ENCODE measurements around the gene BHMT2. TPM values are rescaled to one million over a fixed set of nuclear protein-coding genes. Genes with fewer than 3 reads are reported as not detected.

Gene BHMT2
- total RNA-seq, 2 donors from 2014 or later: 0.40 to 0.90 TPM

DNA sequence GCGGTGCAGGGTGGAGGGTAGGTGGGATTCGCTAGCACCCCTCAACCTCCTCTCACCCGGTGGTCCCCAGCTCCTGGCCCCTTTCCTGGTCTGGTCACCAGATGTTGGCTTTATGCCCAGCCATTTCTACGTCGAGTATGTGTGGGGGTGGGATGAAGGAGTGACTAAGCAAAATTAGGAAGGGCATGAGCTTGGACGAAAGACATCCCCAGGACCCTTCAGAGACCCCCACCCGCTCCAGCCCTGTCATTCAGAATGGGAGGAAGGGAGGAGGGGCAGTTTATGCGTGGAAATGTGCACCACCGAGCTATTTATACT is 742 bp downstream of the BHMT2 start:
- TF ChIP-seq, protein P1, sequence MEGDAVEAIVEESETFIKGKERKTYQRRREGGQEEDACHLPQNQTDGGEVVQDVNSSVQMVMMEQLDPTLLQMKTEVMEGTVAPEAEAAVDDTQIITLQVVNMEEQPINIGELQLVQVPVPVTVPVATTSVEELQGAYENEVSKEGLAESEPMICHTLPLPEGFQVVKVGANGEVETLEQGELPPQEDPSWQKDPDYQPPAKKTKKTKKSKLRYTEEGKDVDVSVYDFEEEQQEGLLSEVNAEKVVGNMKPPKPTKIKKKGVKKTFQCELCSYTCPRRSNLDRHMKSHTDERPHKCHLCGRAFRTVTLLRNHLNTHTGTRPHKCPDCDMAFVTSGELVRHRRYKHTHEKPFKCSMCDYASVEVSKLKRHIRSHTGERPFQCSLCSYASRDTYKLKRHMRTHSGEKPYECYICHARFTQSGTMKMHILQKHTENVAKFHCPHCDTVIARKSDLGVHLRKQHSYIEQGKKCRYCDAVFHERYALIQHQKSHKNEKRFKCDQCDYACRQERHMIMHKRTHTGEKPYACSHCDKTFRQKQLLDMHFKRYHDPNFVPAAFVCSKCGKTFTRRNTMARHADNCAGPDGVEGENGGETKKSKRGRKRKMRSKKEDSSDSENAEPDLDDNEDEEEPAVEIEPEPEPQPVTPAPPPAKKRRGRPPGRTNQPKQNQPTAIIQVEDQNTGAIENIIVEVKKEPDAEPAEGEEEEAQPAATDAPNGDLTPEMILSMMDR (IDR thresholded peaks at IDR 0.05): no peak
- H3K4me1 ChIP-seq: no peaks in the 10 kb centered on the region
- H3K9ac ChIP-seq (ENCODE audit: low read depth in 2 of 2, low read length in 2 of 2): no peak overlapping the region
- H3K27ac ChIP-seq: no peak overlapping the region
- no peak overlapping the region for H3K4me3 ChIP-seq
- no peaks in the 10 kb centered on the region for H3K36me3 ChIP-seq
- no peaks in the 10 kb centered on the region for H3K9me3 ChIP-seq
- intact Hi-C loops (cut with DNase I): no loop called here
- no peak for DNase-seq
- no peaks in the 10 kb centered on the region for H3K27me3 ChIP-seq

DNA sequence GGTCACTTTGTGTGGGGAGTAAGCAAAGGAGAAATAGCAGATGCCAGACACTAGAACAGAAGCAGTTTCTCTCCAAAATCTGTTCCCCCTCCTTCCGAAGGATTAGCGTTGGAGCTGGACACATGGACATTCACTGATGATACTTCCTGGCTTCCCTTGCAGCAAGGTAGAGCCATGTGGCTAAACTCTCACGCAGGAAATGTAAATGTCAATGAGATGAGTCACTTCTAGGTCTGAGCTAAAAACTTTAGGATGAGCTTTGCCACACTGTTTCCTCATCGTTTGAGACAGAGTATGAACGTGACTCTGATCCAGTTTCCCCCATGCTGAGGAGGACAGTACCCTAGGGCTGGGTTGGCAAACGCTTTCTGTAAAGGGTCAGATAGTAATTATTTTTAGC is 5.1 kb downstream of the BHMT2 start:
- H3K4me1 ChIP-seq: no peaks in the 10 kb centered on the region
- no peak for DNase-seq
- no peak overlapping the region for H3K4me3 ChIP-seq
- no peaks in the 10 kb centered on the region for H3K27me3 ChIP-seq
- no peak overlapping the region for H3K27ac ChIP-seq
- no peaks in the 10 kb centered on the region for H3K9me3 ChIP-seq
- intact Hi-C loops (cut with DNase I): no loop called here
- H3K36me3 ChIP-seq: no peaks in the 10 kb centered on the region
- TF ChIP-seq, protein P1 (IDR thresholded peaks at IDR 0.05): no peak
- H3K9ac ChIP-seq (ENCODE audit: low read depth in 2 of 2, low read length in 2 of 2): no peak overlapping the region

DNA sequence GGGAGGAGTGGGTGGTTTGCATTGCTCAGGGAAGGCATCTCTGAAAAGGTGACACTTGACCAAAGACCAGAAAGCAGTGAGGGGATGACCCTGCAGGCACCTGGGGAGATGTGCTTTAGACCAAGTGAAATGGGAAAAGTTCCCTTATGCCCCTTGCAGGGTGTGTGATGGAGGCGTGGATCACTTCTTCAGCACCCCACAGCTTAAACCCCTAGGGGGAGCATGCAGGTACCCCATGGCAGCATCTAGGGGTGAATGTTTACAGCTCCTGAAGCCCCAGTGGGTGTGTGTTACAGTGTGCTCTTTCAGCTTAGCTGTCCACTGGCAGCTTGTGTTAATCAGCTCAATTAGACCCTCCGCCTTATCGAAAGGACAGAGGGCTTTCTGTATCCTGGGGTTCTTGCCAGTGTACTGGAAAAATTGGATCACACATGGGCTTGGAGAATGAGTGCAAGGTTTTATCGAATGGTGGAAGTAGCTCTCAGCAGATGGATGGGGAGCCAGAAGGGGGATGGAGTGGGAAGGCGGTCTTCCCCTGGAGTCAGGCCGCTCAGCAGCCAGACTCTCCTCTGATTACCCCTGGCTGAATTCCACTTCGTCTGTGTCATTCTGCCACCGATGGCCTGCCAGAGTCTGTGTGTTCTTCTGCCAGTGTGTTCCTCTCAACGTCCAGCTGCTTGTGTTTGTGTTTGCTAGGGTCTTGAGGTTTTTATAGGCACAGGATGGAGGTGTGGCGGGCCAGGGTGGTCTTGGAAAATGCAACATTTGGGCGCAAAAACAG is 6.3 kb downstream of the BHMT2 start:
- TF ChIP-seq, protein P1 (IDR thresholded peaks at IDR 0.05): no peak
- intact Hi-C loops (cut with DNase I): no loop called here
- H3K9ac ChIP-seq (ENCODE audit: low read depth in 2 of 2, low read length in 2 of 2): no peak overlapping the region

DNA sequence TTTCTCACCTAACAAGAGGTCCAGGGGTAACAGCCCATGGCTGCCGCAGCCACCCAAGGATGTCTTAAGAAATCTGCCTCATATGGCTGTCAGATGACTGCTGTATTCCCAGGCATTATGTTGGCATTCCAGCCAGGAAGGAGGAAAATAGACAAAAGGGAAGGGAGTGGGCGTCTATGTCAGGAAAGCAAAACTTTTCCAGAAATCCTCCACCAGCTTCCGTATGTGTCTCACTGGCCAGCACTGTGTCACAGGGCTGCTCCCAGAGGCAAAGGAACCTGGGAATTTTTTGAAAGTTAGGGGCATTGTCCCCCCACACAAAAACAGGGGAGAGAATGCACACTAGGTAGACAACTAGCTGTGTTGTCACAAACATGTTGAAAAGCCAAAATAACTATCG is 7.3 kb downstream of the BHMT2 start:
- intact Hi-C loops (cut with DNase I): no loop called here
- no peaks in the 10 kb centered on the region for H3K4me1 ChIP-seq
- H3K4me3 ChIP-seq: no peak overlapping the region
- TF ChIP-seq, protein P1 (IDR thresholded peaks at IDR 0.05): no peak
- H3K27me3 ChIP-seq: no peaks in the 10 kb centered on the region
- H3K36me3 ChIP-seq: no peaks in the 10 kb centered on the region
- H3K27ac ChIP-seq: no peak overlapping the region
- DNase-seq: no peak
- no peaks in the 10 kb centered on the region for H3K9me3 ChIP-seq
- no peak overlapping the region for H3K9ac ChIP-seq (ENCODE audit: low read depth in 2 of 2, low read length in 2 of 2)

More for the DNA sequence above, 6.3 kb downstream of the BHMT2 start:
- Histone ChIP-seq H3K9me3 (no peaks in the 10 kb centered on the region), H3K4me3 (no peak overlapping the region), H3K27me3 (no peaks in the 10 kb centered on the region), H3K36me3 (no peaks in the 10 kb centered on the region), H3K27ac (no peak overlapping the region), H3K4me1 (no peaks in the 10 kb centered on the region)
- no peak for DNase-seq

DNA sequence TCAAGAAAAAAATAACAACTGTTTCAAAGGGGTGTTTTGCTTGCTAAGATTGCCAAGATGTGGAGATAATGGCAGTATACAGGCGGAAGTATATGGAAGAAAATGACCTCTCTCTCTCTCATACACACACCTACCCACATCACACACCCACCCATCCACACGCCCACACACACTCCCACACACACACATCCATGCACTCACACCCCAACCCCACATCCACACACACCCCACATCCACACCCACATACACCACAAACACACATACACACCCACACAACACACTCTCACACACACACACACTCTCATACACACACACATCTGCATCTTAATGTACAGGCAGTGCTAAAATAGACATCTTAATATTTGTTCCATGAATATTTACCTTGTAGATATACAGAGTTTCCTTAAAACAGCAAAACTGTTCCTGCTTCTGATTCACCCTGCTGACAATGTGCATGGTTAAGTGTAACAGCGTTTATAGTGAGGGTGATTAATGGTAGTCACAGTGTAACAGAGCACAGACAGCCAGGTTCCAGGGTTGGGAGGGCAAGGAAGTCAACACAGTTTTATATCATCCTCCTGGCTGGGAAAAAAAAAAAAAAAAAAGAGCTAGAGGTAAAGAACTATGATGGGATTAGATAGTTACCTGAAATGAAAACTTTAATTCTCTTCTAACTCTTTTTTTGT is 8.3 kb downstream of the BHMT2 start:
- no peak overlapping the region for H3K27ac ChIP-seq
- H3K27me3 ChIP-seq: no peaks in the 10 kb centered on the region
- no peak for DNase-seq
- H3K9ac ChIP-seq (ENCODE audit: low read depth in 2 of 2, low read length in 2 of 2): no peak overlapping the region
- H3K4me1 ChIP-seq: no peaks in the 10 kb centered on the region
- H3K4me3 ChIP-seq: no peak overlapping the region
- intact Hi-C loops (cut with DNase I): no loop called here
- TF ChIP-seq, protein P1 (IDR thresholded peaks at IDR 0.05): no peak
- H3K36me3 ChIP-seq: no peaks in the 10 kb centered on the region
- no peaks in the 10 kb centered on the region for H3K9me3 ChIP-seq
